GM12873 (cell line): ENCODE measurements around the gene COL5A1.

Experiments
- CTCF ChIP-seq: IDR thresholded peaks from 2 replicates; pipeline ENCODE4 v1.5.1; 2012; ENCODE audit warnings: low read depth, mild to moderate bottlenecking, moderate library complexity, low read length, control low read depth; ENCODE audit not compliant: insufficient read depth; ENCODE audit errors: missing control alignments

Gene COL5A1

GRCh38 chr9:134723491-134724190, 82.0 kb downstream of the COL5A1 start:
- TF ChIP-seq CTCF, result no peak

- TF ChIP-seq CTCF, result no peak
Observed at GRCh38 chr9:134724202-134724911, 82.8 kb downstream of the COL5A1 start.

GRCh38 chr9:134724912-134725604, 83.5 kb downstream of the COL5A1 start:
- TF ChIP-seq CTCF, result no peak

GRCh38 chr9:134725605-134725940, 84.0 kb downstream of the COL5A1 start:
- no peak for TF ChIP-seq CTCF

GRCh38 chr9:134726026-134726721, 84.6 kb downstream of the COL5A1 start:
- no peak for TF ChIP-seq CTCF

- no peak for TF ChIP-seq CTCF
Observed at GRCh38 chr9:134726722-134727034, 85.1 kb downstream of the COL5A1 start.

- no peak for TF ChIP-seq CTCF
Observed at GRCh38 chr9:134728021-134728795, 86.6 kb downstream of the COL5A1 start.
